H1 (cell line): Measurements from ENCODE around the gene PTK6. TPM values are rescaled to one million over a fixed set of nuclear protein-coding genes. Genes with fewer than 3 reads are reported as not detected.

ENCODE experiments used
- CTBP2 ChIP-seq: IDR thresholded peaks from 2 replicates; pipeline ENCODE4 v1.7.0; 2011; ENCODE audit warnings: borderline replicate concordance, mild to moderate bottlenecking, moderate library complexity, mixed read lengths, low read length; ENCODE audit not compliant: insufficient read depth, insufficient read length
- polyA plus RNA-seq, 7 experiments: library from polyadenylated mRNA; depleted of rRNA in 3 of 7; stranded (reverse) in 5 of 7; unstranded in 2 of 7; fragments of >200 nt in 5 of 7; fragments of 200-250 nt in 2 of 7; gene quantifications; 1 replicate in 5 of 7; 2 replicates in 1 of 7; 4 replicates in 1 of 7; pipeline versions ENCODE4 v1.2.1 to v1.2.3, GENCODE V29; 2011 to 2013; ENCODE audit warnings: missing spikeins in 2 of 7, mixed read lengths in 2 of 7
- total RNA-seq: library from RNA; stranded (reverse); fragmentation: NEBNext Ultra II Directional; extraction: Animal tissue kit (Norgen Biotek cat#: 25700); gene quantifications from 2 replicates; pipeline ENCODE4 v1.2.1, GENCODE V29; 2021

The PTK6 gene
- total and polyA plus RNA-seq, 2 of the 8 experiments (the other 6 are each of a cell fraction or from before 2014, with no cell fraction given), result 0.12 to 0.19 TPM

GRCh38 chr20:63501818-63502670 is 35.1 kb downstream of the PTK6 start (continued):
- TF ChIP-seq CTBP2, result no peak
